A549 (cell line): Measurements from ENCODE around the gene SCUBE1.

ENCODE experiments used
- CBX2 ChIP-seq: fragments of 200-600 bp; sonication (generic); IDR thresholded peaks from 2 replicates; pipeline ENCODE4 v1.6.1; 2016; ENCODE audit warnings: low read depth, mild to moderate bottlenecking, borderline replicate concordance
- CEBPB ChIP-seq, 2 experiments: fragments of >200 bp in 1 of 2; sonication (Bioruptor Twin) in 1 of 2; formaldehyde crosslinking in 1 of 2; IDR thresholded peaks; 2 replicates each; pipeline ENCODE4 v1.6.1; 2012 to 2016
- EP300 ChIP-seq, 2 experiments: fragments of >200 bp; sonication (Bioruptor Twin); formaldehyde crosslinking; IDR thresholded peaks; 2 replicates in 1 of 2; 3 replicates in 1 of 2; pipeline ENCODE4 v1.6.1; 2016 to 2017
- JUN ChIP-seq, 2 experiments: fragments of >200 bp; sonication (Bioruptor Twin); formaldehyde crosslinking; IDR thresholded peaks; 2 replicates in 1 of 2; 3 replicates in 1 of 2; pipeline ENCODE4 v1.6.1; 2016 to 2017
- KDM5A ChIP-seq: fragments of 200-600 bp; sonication (generic); IDR thresholded peaks from 2 replicates; pipeline ENCODE4 v1.6.1; 2016; ENCODE audit warnings: antibody characterized with exemption, mild to moderate bottlenecking
- MAX ChIP-seq: IDR thresholded peaks from 2 replicates; pipeline ENCODE4 v1.6.1; 2012
- MYC ChIP-seq: IDR thresholded peaks from 2 replicates; pipeline ENCODE4 v1.6.1; 2012; ENCODE audit warnings: mild to moderate bottlenecking, inconsistent platforms, low read length, improper control_type of control experiment, borderline replicate concordance
- POLR2A ChIP-seq: IDR thresholded peaks from 2 replicates; pipeline ENCODE4 v1.6.1; 2012; ENCODE audit warnings: mild to moderate bottlenecking, low read length
- RFX5 ChIP-seq: fragments of 450-650 bp; IDR thresholded peaks from 2 replicates; pipeline ENCODE4 v1.7.1; 2014; ENCODE audit warnings: antibody characterized with exemption, mild to moderate bottlenecking, moderate library complexity
- TF ChIP-seq, protein P1 (sequence below): fragments of >200 bp; sonication (Bioruptor Twin); formaldehyde crosslinking; IDR thresholded peaks from 3 replicates; pipeline ENCODE4 v1.5.1; 2016
- TF ChIP-seq, protein P2 (sequence below): fragments of 200-600 bp; sonication (generic); IDR thresholded peaks from 2 replicates; pipeline ENCODE4 v1.6.1; 2016; ENCODE audit warnings: antibody characterized with exemption, mild to moderate bottlenecking, moderate library complexity

DNA sequence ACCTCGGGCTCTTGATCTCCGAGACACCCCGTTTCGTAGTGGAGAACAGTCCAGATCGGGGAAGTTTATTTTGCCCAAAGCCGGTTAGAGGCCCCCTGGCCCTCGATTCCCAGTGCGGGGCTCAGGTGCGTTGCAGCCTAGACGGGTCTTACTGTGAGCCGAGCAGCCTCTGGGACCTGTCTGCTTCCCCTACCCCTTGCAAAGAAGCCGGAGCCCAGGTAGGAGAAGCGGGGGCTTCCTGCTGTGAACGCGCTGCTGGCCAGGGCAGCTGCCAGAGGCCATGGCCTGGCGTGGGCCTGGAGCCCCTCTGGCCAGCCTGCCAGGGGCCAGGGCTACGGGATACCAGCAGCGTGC, 191.2 kb downstream of the SCUBE1 start:
- TF ChIP-seq, protein P1, sequence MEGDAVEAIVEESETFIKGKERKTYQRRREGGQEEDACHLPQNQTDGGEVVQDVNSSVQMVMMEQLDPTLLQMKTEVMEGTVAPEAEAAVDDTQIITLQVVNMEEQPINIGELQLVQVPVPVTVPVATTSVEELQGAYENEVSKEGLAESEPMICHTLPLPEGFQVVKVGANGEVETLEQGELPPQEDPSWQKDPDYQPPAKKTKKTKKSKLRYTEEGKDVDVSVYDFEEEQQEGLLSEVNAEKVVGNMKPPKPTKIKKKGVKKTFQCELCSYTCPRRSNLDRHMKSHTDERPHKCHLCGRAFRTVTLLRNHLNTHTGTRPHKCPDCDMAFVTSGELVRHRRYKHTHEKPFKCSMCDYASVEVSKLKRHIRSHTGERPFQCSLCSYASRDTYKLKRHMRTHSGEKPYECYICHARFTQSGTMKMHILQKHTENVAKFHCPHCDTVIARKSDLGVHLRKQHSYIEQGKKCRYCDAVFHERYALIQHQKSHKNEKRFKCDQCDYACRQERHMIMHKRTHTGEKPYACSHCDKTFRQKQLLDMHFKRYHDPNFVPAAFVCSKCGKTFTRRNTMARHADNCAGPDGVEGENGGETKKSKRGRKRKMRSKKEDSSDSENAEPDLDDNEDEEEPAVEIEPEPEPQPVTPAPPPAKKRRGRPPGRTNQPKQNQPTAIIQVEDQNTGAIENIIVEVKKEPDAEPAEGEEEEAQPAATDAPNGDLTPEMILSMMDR, result no peak
- no peak for TF ChIP-seq CEBPB (IDR thresholded peaks at IDR 0.05)
- TF ChIP-seq EP300 (IDR thresholded peaks at IDR 0.05), result no peak
- no peak for TF ChIP-seq JUN (IDR thresholded peaks at IDR 0.05)
- TF ChIP-seq, protein P2, sequence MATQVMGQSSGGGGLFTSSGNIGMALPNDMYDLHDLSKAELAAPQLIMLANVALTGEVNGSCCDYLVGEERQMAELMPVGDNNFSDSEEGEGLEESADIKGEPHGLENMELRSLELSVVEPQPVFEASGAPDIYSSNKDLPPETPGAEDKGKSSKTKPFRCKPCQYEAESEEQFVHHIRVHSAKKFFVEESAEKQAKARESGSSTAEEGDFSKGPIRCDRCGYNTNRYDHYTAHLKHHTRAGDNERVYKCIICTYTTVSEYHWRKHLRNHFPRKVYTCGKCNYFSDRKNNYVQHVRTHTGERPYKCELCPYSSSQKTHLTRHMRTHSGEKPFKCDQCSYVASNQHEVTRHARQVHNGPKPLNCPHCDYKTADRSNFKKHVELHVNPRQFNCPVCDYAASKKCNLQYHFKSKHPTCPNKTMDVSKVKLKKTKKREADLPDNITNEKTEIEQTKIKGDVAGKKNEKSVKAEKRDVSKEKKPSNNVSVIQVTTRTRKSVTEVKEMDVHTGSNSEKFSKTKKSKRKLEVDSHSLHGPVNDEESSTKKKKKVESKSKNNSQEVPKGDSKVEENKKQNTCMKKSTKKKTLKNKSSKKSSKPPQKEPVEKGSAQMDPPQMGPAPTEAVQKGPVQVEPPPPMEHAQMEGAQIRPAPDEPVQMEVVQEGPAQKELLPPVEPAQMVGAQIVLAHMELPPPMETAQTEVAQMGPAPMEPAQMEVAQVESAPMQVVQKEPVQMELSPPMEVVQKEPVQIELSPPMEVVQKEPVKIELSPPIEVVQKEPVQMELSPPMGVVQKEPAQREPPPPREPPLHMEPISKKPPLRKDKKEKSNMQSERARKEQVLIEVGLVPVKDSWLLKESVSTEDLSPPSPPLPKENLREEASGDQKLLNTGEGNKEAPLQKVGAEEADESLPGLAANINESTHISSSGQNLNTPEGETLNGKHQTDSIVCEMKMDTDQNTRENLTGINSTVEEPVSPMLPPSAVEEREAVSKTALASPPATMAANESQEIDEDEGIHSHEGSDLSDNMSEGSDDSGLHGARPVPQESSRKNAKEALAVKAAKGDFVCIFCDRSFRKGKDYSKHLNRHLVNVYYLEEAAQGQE, result no peak
- no peak for TF ChIP-seq KDM5A
- 0 out of 2 replicates have a peak, but pooled peaks have one; percentile 1 for TF ChIP-seq MYC
- no peak for TF ChIP-seq CBX2
- no peak for TF ChIP-seq MAX
- TF ChIP-seq RFX5, result no peak
- no peak for TF ChIP-seq POLR2A
